Activated CD4-positive, alpha-beta T cell treated with anti-CD3 and anti-CD28 coated beads for 4 hours (primary cell): ENCODE measurements around the gene KAZN.

Source experiments
- DNase-seq, 2 donors: peaks; one replicate each; pipeline ENCODE4 v3.0.0-alpha.2; 2020

Gene KAZN

GRCh38 chr1:14994841-14995437, 396.5 kb downstream of the KAZN start:
- DNase-seq = no peak

- DNase-seq = no peak
Measured at GRCh38 chr1:14996133-14997050, 397.9 kb downstream of the KAZN start.

GRCh38 chr1:14997646-14998276, 399.3 kb downstream of the KAZN start:
- no peak for DNase-seq

- DNase-seq = no peak
Measured at GRCh38 chr1:14999441-14999840, 401.0 kb downstream of the KAZN start.

GRCh38 chr1:15000030-15000429, 401.5 kb downstream of the KAZN start:
- no peak for DNase-seq

- no peak for DNase-seq
Measured at GRCh38 chr1:15000671-15001070, 402.2 kb downstream of the KAZN start.

- no peak for DNase-seq
Measured at GRCh38 chr1:15001317-15001915, 402.9 kb downstream of the KAZN start.

GRCh38 chr1:15002325-15002724, 403.8 kb downstream of the KAZN start:
- no peak for DNase-seq

GRCh38 chr1:15004396-15004795, 405.9 kb downstream of the KAZN start:
- no peak for DNase-seq

GRCh38 chr1:15005116-15005515, 406.6 kb downstream of the KAZN start:
- DNase-seq = no peak

- no peak for DNase-seq
Measured at GRCh38 chr1:15007368-15007767, 408.9 kb downstream of the KAZN start.

- DNase-seq = no peak
Measured at GRCh38 chr1:15007842-15008241, 409.4 kb downstream of the KAZN start.

GRCh38 chr1:15008783-15009729, 410.6 kb downstream of the KAZN start:
- no peak for DNase-seq

GRCh38 chr1:15011160-15011559, 412.7 kb downstream of the KAZN start:
- DNase-seq = no peak

GRCh38 chr1:15011661-15012060, 413.2 kb downstream of the KAZN start:
- no peak for DNase-seq

- no peak for DNase-seq
Measured at GRCh38 chr1:15012822-15013221, 414.3 kb downstream of the KAZN start.

GRCh38 chr1:15013767-15014166, 415.3 kb downstream of the KAZN start:
- DNase-seq = no peak

- no peak for DNase-seq
Measured at GRCh38 chr1:15014516-15014915, 416.0 kb downstream of the KAZN start.

- DNase-seq = no peak
Measured at GRCh38 chr1:15016001-15016400, 417.5 kb downstream of the KAZN start.

- no peak for DNase-seq
Measured at GRCh38 chr1:15016526-15016925, 418.0 kb downstream of the KAZN start.

GRCh38 chr1:15017120-15017519, 418.6 kb downstream of the KAZN start:
- no peak for DNase-seq

- DNase-seq = no peak
Measured at GRCh38 chr1:15018767-15019166, 420.3 kb downstream of the KAZN start.
